IMR-90 (cell line): ENCODE data around the gene ZNF625. TPM values are rescaled to one million over a fixed set of nuclear protein-coding genes. Genes with fewer than 3 reads are reported as not detected.

ENCODE experiments used
- ATAC-seq: fragments of 200-7000 bp; cut with Tn5 transposase; 2 replicates; pipeline ENCODE4 v1.9.1; 2020; ENCODE audit warnings: low read depth, mild to moderate bottlenecking, moderate library complexity
- BruUV-seq: library from RNA; stranded (reverse); fragments of 400-500 nt; replicated peaks from 2 replicates; lab custom pipeline; 2021; lab: Mats Ljungman, UMichigan
- CTCF ChIA-PET: fragments of 300-600 bp; formaldehyde crosslinking; extraction: SDS; loops from one replicate; lab custom pipeline; 2021; ENCODE audit warnings: antibody characterized with exemption; lab: Yijun Ruan, JAX
- POLR2A ChIA-PET: fragments of 300-600 bp; sonication (Branson Sonifier 250); formaldehyde crosslinking; loops from one replicate; lab custom pipeline; 2022; ENCODE audit warnings: antibody characterized with exemption; ENCODE audit not compliant: unreplicated experiment; lab: Charles Lee
- DNase-seq: peaks from one replicate; pipeline ENCODE4 v3.0.0; 2013
- H2AFZ ChIP-seq: replicated peaks from 2 replicates; pipeline ENCODE3; 2013; ENCODE audit warnings: low read length, mild to moderate bottlenecking; ENCODE audit not compliant: poor library complexity
- H2AK5ac ChIP-seq: 2 replicates; pipeline ENCODE4 v1.6.1; 2013; ENCODE audit warnings: low read depth, low read length, inconsistent platforms
- H2AK9ac ChIP-seq: replicated peaks from 2 replicates; pipeline ENCODE3; 2013; ENCODE audit warnings: mild to moderate bottlenecking, low read depth, low read length, moderate library complexity; ENCODE audit not compliant: poor library complexity
- H2BK120ac ChIP-seq: 2 replicates; pipeline ENCODE4 v1.6.1; 2013; ENCODE audit warnings: low read depth, low read length, inconsistent platforms
- H2BK15ac ChIP-seq: 3 replicates; pipeline ENCODE4 v1.6.1; 2013; ENCODE audit warnings: low read depth, low read length, inconsistent platforms
- H2BK20ac ChIP-seq: 2 replicates; pipeline ENCODE4 v1.6.1; 2013; ENCODE audit warnings: low read depth, mild to moderate bottlenecking, inconsistent platforms, low read length, moderate library complexity
- H2BK5ac ChIP-seq: 2 replicates; pipeline ENCODE4 v1.6.1; 2013; ENCODE audit warnings: mild to moderate bottlenecking, low read depth, low read length, inconsistent platforms; ENCODE audit not compliant: poor library complexity, severe bottlenecking
- H3K14ac ChIP-seq: replicated peaks from 2 replicates; pipeline ENCODE4 v1.6.1; 2013; ENCODE audit warnings: low read depth, low read length, inconsistent platforms
- H3K18ac ChIP-seq: 2 replicates; pipeline ENCODE4 v1.6.1; 2013; ENCODE audit warnings: low read depth, low read length, control low read depth
- H3K23ac ChIP-seq: 2 replicates; pipeline ENCODE4 v1.6.1; 2013; ENCODE audit warnings: low read depth, low read length, inconsistent platforms
- H3K27ac ChIP-seq: 2 replicates; pipeline ENCODE4 v1.5.1; 2013; ENCODE audit warnings: mild to moderate bottlenecking, control low read depth, low read length; ENCODE audit not compliant: insufficient read depth
- H3K27me3 ChIP-seq: 2 replicates; pipeline ENCODE4 v1.6.1; 2013; ENCODE audit warnings: low read length; ENCODE audit not compliant: control insufficient read depth, insufficient read depth
- H3K36me3 ChIP-seq: 2 replicates; pipeline ENCODE4 v1.6.1; 2013; ENCODE audit warnings: low read length, mixed read lengths; ENCODE audit not compliant: control insufficient read depth, insufficient read depth
- H3K4ac ChIP-seq: 2 replicates; pipeline ENCODE4 v1.6.1; 2013; ENCODE audit warnings: low read depth, low read length, inconsistent platforms
- H3K4me1 ChIP-seq: 2 replicates; pipeline ENCODE4 v1.6.1; 2013; ENCODE audit warnings: low read length, mixed read lengths; ENCODE audit not compliant: control insufficient read depth, insufficient read depth
- H3K4me2 ChIP-seq: 2 replicates; pipeline ENCODE4 v1.6.1; 2013; ENCODE audit warnings: low read depth, mild to moderate bottlenecking, control low read depth, low read length, moderate library complexity
- H3K4me3 ChIP-seq: 2 replicates; pipeline ENCODE4 v1.5.1; 2013; ENCODE audit warnings: low read depth, mild to moderate bottlenecking, control low read depth, low read length, moderate library complexity; ENCODE audit not compliant: insufficient read depth
- H3K56ac ChIP-seq: 2 replicates; pipeline ENCODE4 v1.6.1; 2013; ENCODE audit warnings: low read length, inconsistent platforms; ENCODE audit not compliant: insufficient read depth; ENCODE audit errors: extremely low read depth
- H3K79me1 ChIP-seq, 2 experiments: 2 replicates each; pipeline ENCODE4 v1.6.1; 2013; ENCODE audit warnings: low read length in 2 of 2, inconsistent platforms in 1 of 2, low read depth in 1 of 2
- H3K9ac ChIP-seq: 2 replicates; pipeline ENCODE4 v1.6.1; 2013; ENCODE audit warnings: low read depth, low read length, control low read depth
- H3K9me1 ChIP-seq: 2 replicates; pipeline ENCODE4 v1.6.1; 2013; ENCODE audit warnings: low read length, inconsistent platforms; ENCODE audit not compliant: insufficient read depth
- H3K9me3 ChIP-seq: 2 replicates; pipeline ENCODE4 v1.6.1; 2013; ENCODE audit warnings: low read length; ENCODE audit not compliant: control insufficient read depth, insufficient read depth
- H4K20me1 ChIP-seq: 2 replicates; pipeline ENCODE4 v1.6.1; 2013; ENCODE audit warnings: low read length, inconsistent platforms; ENCODE audit not compliant: insufficient read depth
- H4K5ac ChIP-seq: 2 replicates; pipeline ENCODE4 v1.6.1; 2013; ENCODE audit warnings: mild to moderate bottlenecking, low read depth, low read length, control low read depth
- H4K8ac ChIP-seq, 2 experiments: 2 replicates each; pipeline ENCODE4 v1.6.1; 2013; ENCODE audit warnings: low read depth in 2 of 2, low read length in 2 of 2, control low read depth in 1 of 2, inconsistent platforms in 1 of 2
- H4K91ac ChIP-seq: 2 replicates; pipeline ENCODE4 v1.6.1; 2013; ENCODE audit warnings: low read depth, low read length, inconsistent platforms; ENCODE audit not compliant: insufficient read depth
- BHLHE40 ChIP-seq: fragments of 150-350 bp; IDR thresholded peaks from 2 replicates; pipeline ENCODE4 v1.6.1; 2016; ENCODE audit warnings: mild to moderate bottlenecking, low read depth, low read length
- CEBPB ChIP-seq: IDR thresholded peaks from 2 replicates; pipeline ENCODE4 v1.6.1; 2012; ENCODE audit warnings: low read depth, low read length, improper control_type of control experiment
- CHD1 ChIP-seq: IDR thresholded peaks from 2 replicates; pipeline ENCODE4 v1.6.1; 2012; ENCODE audit warnings: low read depth, low read length, improper control_type of control experiment
- FOS ChIP-seq: fragments of 150-350 bp; IDR thresholded peaks from 2 replicates; pipeline ENCODE4 v1.6.1; 2016; ENCODE audit warnings: low read depth, low read length
- MAFK ChIP-seq: IDR thresholded peaks from 2 replicates; pipeline ENCODE4 v1.6.1; 2012; ENCODE audit warnings: low read depth, low read length, improper control_type of control experiment
- MAZ ChIP-seq: IDR thresholded peaks from 2 replicates; pipeline ENCODE4 v1.6.1; 2012; ENCODE audit warnings: low read depth, mild to moderate bottlenecking, low read length, improper control_type of control experiment, moderate library complexity, borderline replicate concordance
- MXI1 ChIP-seq: IDR thresholded peaks from 2 replicates; pipeline ENCODE4 v1.6.1; 2012; ENCODE audit warnings: low read depth, mild to moderate bottlenecking, low read length, moderate library complexity, borderline replicate concordance
- NFE2L2 ChIP-seq: fragments of 150-350 bp; IDR thresholded peaks from 2 replicates; pipeline ENCODE4 v1.6.1; 2016; ENCODE audit warnings: low read depth, mild to moderate bottlenecking, low read length
- POLR2A ChIP-seq: IDR thresholded peaks from 2 replicates; pipeline ENCODE4 v1.6.1; 2012; ENCODE audit warnings: mild to moderate bottlenecking, low read depth, low read length
- RAD21 ChIP-seq: IDR thresholded peaks from 2 replicates; pipeline ENCODE4 v1.6.1; 2012; ENCODE audit warnings: low read length, improper control_type of control experiment
- RCOR1 ChIP-seq: IDR thresholded peaks from 2 replicates; pipeline ENCODE4 v1.6.1; 2012; ENCODE audit warnings: mild to moderate bottlenecking, low read length, improper control_type of control experiment; ENCODE audit not compliant: insufficient replicate concordance
- RFX5 ChIP-seq: IDR thresholded peaks from 2 replicates; pipeline ENCODE4 v1.8.0; 2012; ENCODE audit warnings: low read depth, mild to moderate bottlenecking, low read length, moderate library complexity
- SMC3 ChIP-seq: fragments of 150-350 bp; IDR thresholded peaks from 2 replicates; pipeline ENCODE4 v1.6.1; 2016; ENCODE audit warnings: low read depth, mild to moderate bottlenecking, antibody characterized with exemption, low read length, moderate library complexity
- WGBS, 2 experiments: methylation state at CpG; one replicate each; pipeline versions ENCODE4 v1.1.5 to v1.1.7; 2013; ENCODE audit warnings: missing lambda C conversion rate in 2 of 2; ENCODE audit not compliant: insufficient read length in 1 of 2; ENCODE audit errors: extremely low coverage in 2 of 2; 5-methylcytosine and 5-hydroxymethylcytosine counted together
- dilution Hi-C: fragments of 300-500 bp; cut with HindIII; formaldehyde crosslinking; loops from one replicate; pipeline ENCODE4 v1.14.3; 2018; ENCODE audit warnings: low sequenced_read_pairs; ENCODE audit not compliant: unreplicated experiment
- in situ Hi-C: fragments of 300-500 bp; cut with MboI; formaldehyde crosslinking; loops from 3 replicates; pipeline ENCODE4 v1.14.3; 2019; ENCODE audit warnings: low sequenced_read_pairs, inconsistent platforms, mixed read lengths
- intact Hi-C: fragments of 100-400 bp; cut with micrococcal nuclease; formaldehyde crosslinking; loops from 2 replicates; pipeline ENCODE4 v1.10.0; 2022
- polyA plus RNA-seq, 3 experiments: library from polyadenylated mRNA; depleted of rRNA; stranded (reverse); fragments of >200 nt; gene quantifications; 2 replicates each; pipeline ENCODE4 v1.2.3, GENCODE V29; 2012; ENCODE audit warnings: low replicate concordance in 1 of 3
- total RNA-seq: library from RNA; depleted of rRNA; stranded (reverse); fragments of >200 nt; gene quantifications from 2 replicates; pipeline ENCODE4 v1.2.3, GENCODE V29; 2012
- TF ChIP-seq, protein P1 (sequence below): fragments of 150-350 bp; IDR thresholded peaks from 2 replicates; pipeline ENCODE4 v1.6.1; 2016; ENCODE audit warnings: low read depth, mild to moderate bottlenecking, low read length, moderate library complexity, borderline replicate concordance
- TF ChIP-seq, protein P2 (sequence below): conservative IDR thresholded peaks from 2 replicates; pipeline ENCODE4 v1.5.1; 2012; ENCODE audit warnings: mild to moderate bottlenecking, low read depth, low read length, improper control_type of control experiment
- TF ChIP-seq, protein P3 (sequence below): fragments of 150-350 bp; IDR thresholded peaks from 2 replicates; pipeline ENCODE4 v1.6.1; 2017; ENCODE audit warnings: mild to moderate bottlenecking, antibody characterized with exemption, low read length, low read depth

Gene ZNF625
- total and polyA plus RNA-seq, 2 of the 4 experiments (the other 2 are of a cell fraction): 2.5 to 16.7 TPM

DNA sequence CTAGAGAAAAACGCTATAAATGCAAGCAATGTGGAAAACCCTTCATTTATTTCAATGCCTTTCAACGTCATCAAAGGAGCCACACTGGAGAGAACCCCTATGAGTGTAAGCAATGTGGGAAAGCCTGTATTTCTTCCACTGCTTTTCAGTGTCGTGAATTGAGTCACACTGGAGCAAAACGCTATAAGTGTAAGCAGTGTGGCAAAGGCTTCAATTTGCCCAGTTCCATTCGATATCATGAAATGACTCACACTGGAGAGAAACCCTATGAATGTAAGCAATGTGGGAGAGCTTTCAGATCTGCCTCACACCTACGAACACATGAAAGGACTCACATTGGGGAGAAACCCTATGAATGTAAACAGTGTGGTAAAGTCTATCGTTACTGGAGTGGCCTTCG is 43.8 kb downstream of the ZNF625 start:
- Histone ChIP-seq H3K23ac (no peak overlapping the region), H3K4ac (no peak overlapping the region), H4K91ac (no peak overlapping the region), H3K27ac (no peak overlapping the region), H3K4me3 (no peak overlapping the region), H3K9me3 (peaks cover 39% of the 10 kb centered on the region), H2BK120ac (no peak overlapping the region), H4K5ac (no peak overlapping the region), H2BK20ac (no peak overlapping the region), H3K27me3 (no peaks in the 10 kb centered on the region), H3K36me3 (peaks cover 20% of the 10 kb centered on the region), H4K20me1 (no peaks in the 10 kb centered on the region), H2AK9ac (no peak overlapping the region), H3K9me1 (no peaks in the 10 kb centered on the region), H3K56ac (no peak overlapping the region), H3K79me1 (peaks cover 0 to 8% of the 10 kb centered on the region in 2 experiments; a peak in 1 of 4 replicates), H2AFZ (no peak overlapping the region), H3K4me2 (no peak overlapping the region), H2AK5ac (no peak overlapping the region), H2BK15ac (no peak overlapping the region), H4K8ac (no peak overlapping the region), H3K9ac (no peak overlapping the region), H3K4me1 (no peaks in the 10 kb centered on the region), H3K18ac (no peak overlapping the region), H2BK5ac (no peak overlapping the region), H3K14ac (no peak overlapping the region)
- no TSS peak for BruUV-seq
- dilution Hi-C loops: no loop called here
- CTCF ChIA-PET: no interaction called here
- intact Hi-C loops: no loop called here
- POLR2A ChIA-PET: no interaction called here
- DNase-seq: no peak
- in situ Hi-C loops: no loop called here
- ATAC-seq: no peak
- WGBS, 2 experiments: no CpG with 5 or more reads among the region's 8 CpGs
- TF ChIP-seq RFX5 (no peak), MXI1 (no peak), BHLHE40 (no peak), CEBPB (no peak), POLR2A (no peak), MAZ (no peak), CHD1 (no peak), FOS (no peak), RCOR1 (no peak), MAFK (no peak), RAD21 (no peak), SMC3 (no peak), NFE2L2 (no peak)
- TF ChIP-seq, protein P1, sequence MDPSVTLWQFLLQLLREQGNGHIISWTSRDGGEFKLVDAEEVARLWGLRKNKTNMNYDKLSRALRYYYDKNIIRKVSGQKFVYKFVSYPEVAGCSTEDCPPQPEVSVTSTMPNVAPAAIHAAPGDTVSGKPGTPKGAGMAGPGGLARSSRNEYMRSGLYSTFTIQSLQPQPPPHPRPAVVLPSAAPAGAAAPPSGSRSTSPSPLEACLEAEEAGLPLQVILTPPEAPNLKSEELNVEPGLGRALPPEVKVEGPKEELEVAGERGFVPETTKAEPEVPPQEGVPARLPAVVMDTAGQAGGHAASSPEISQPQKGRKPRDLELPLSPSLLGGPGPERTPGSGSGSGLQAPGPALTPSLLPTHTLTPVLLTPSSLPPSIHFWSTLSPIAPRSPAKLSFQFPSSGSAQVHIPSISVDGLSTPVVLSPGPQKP: no peak
- TF ChIP-seq, protein P2, sequence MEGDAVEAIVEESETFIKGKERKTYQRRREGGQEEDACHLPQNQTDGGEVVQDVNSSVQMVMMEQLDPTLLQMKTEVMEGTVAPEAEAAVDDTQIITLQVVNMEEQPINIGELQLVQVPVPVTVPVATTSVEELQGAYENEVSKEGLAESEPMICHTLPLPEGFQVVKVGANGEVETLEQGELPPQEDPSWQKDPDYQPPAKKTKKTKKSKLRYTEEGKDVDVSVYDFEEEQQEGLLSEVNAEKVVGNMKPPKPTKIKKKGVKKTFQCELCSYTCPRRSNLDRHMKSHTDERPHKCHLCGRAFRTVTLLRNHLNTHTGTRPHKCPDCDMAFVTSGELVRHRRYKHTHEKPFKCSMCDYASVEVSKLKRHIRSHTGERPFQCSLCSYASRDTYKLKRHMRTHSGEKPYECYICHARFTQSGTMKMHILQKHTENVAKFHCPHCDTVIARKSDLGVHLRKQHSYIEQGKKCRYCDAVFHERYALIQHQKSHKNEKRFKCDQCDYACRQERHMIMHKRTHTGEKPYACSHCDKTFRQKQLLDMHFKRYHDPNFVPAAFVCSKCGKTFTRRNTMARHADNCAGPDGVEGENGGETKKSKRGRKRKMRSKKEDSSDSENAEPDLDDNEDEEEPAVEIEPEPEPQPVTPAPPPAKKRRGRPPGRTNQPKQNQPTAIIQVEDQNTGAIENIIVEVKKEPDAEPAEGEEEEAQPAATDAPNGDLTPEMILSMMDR: no peak
- TF ChIP-seq, protein P3, sequence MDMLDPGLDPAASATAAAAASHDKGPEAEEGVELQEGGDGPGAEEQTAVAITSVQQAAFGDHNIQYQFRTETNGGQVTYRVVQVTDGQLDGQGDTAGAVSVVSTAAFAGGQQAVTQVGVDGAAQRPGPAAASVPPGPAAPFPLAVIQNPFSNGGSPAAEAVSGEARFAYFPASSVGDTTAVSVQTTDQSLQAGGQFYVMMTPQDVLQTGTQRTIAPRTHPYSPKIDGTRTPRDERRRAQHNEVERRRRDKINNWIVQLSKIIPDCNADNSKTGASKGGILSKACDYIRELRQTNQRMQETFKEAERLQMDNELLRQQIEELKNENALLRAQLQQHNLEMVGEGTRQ: no peak
